GM12878 (cell line): ENCODE results near the gene IFRD2. TPM values are rescaled to one million over a fixed set of nuclear protein-coding genes. Genes with fewer than 3 reads are reported as not detected.
A peak's percentile ranks its signal among the peaks of the same experiment; 100 is the strongest.

ENCODE experiments used
- ATF7 ChIP-seq: fragments of 450-650 bp; IDR thresholded peaks from 2 replicates; pipeline ENCODE4 v1.6.1; 2016; ENCODE audit warnings: low read depth, mild to moderate bottlenecking
- CBX3 ChIP-seq: fragments of 200-600 bp; sonication (generic); IDR thresholded peaks from 2 replicates; pipeline ENCODE4 v1.6.1; 2016; ENCODE audit warnings: low read depth, borderline replicate concordance
- EGR1 ChIP-seq, 2 experiments: IDR thresholded peaks; 1 replicate in 1 of 2; 2 replicates in 1 of 2; pipeline ENCODE4 v1.6.1; 2011 to 2012; ENCODE audit warnings: low read depth in 2 of 2, low read length in 2 of 2, borderline replicate concordance in 1 of 2, mild to moderate bottlenecking in 1 of 2, moderate library complexity in 1 of 2
- HDGF ChIP-seq: fragments of 450-650 bp; IDR thresholded peaks from 2 replicates; pipeline ENCODE4 v1.6.1; 2016; ENCODE audit warnings: antibody characterized with exemption
- HSF1 ChIP-seq: fragments of 150-350 bp; IDR thresholded peaks from 2 replicates; pipeline ENCODE4 v1.6.1; 2014; ENCODE audit warnings: mild to moderate bottlenecking, low read depth, low read length
- IKZF2 ChIP-seq, 2 experiments: fragments of 450-650 bp; IDR thresholded peaks; 2 replicates each; pipeline ENCODE4 v1.6.1; 2017; ENCODE audit warnings: mild to moderate bottlenecking in 2 of 2, moderate library complexity in 2 of 2
- IRF4 ChIP-seq: IDR thresholded peaks from 2 replicates; pipeline ENCODE4 v1.6.1; 2011; ENCODE audit warnings: low read depth, low read length
- KAT2A ChIP-seq: conservative IDR thresholded peaks from 2 replicates; pipeline ENCODE4 v1.6.1; 2011; ENCODE audit warnings: low read depth, low read length; ENCODE audit not compliant: control insufficient read depth
- MTA3 ChIP-seq: IDR thresholded peaks from 2 replicates; pipeline ENCODE4 v1.6.1; 2012; ENCODE audit warnings: low read length, inconsistent platforms, borderline replicate concordance
- MYC ChIP-seq: IDR thresholded peaks from 2 replicates; pipeline ENCODE4 v1.6.1; 2011; ENCODE audit warnings: mild to moderate bottlenecking, low read length, moderate library complexity, inconsistent platforms; ENCODE audit not compliant: insufficient read depth, insufficient replicate concordance, insufficient read length, severe bottlenecking
- SIX5 ChIP-seq: IDR thresholded peaks from 2 replicates; pipeline ENCODE4 v1.6.1; 2011; ENCODE audit warnings: mild to moderate bottlenecking, low read depth, low read length, moderate library complexity; ENCODE audit not compliant: severe bottlenecking
- SMARCA5 ChIP-seq: fragments of 450-650 bp; IDR thresholded peaks from 2 replicates; pipeline ENCODE4 v1.6.1; 2017; ENCODE audit warnings: mild to moderate bottlenecking
- SREBF2 ChIP-seq: IDR thresholded peaks from 2 replicates; pipeline ENCODE4 v1.6.1; 2012; ENCODE audit warnings: mild to moderate bottlenecking, low read length
- STAT3 ChIP-seq: IDR thresholded peaks from 2 replicates; pipeline ENCODE4 v1.6.1; 2011; ENCODE audit warnings: low read depth, low read length, improper control_type of control experiment
- TCF12 ChIP-seq: IDR thresholded peaks from 2 replicates; pipeline ENCODE4 v1.6.1; 2011; ENCODE audit warnings: low read depth, mild to moderate bottlenecking, low read length
- ZZZ3 ChIP-seq: IDR thresholded peaks from 2 replicates; pipeline ENCODE4 v1.6.1; 2011; ENCODE audit warnings: low read depth; ENCODE audit not compliant: control insufficient read depth, insufficient read length
- polyA plus RNA-seq, 11 experiments: library from polyadenylated mRNA; depleted of rRNA in 4 of 11; unstranded in 6 of 11; stranded (reverse) in 5 of 11; fragments of >200 nt; fragmentation: Nextera tagmentation in 4 of 11; fragmentation: Illumina TruSeq in 1 of 11; extraction: Ambion mirVana in 4 of 11; extraction: Trizol in 1 of 11; gene quantifications; 1 replicate in 1 of 11; 2 replicates in 10 of 11; pipeline versions ENCODE4 v1.2.1 to v1.2.3, GENCODE V29; 2011 to 2016; ENCODE audit warnings: inconsistent platforms in 2 of 11, missing spikeins in 2 of 11, low read depth in 1 of 11
- total RNA-seq, 4 experiments: library from RNA; depleted of rRNA in 3 of 4; stranded (reverse); fragments of >200 nt in 3 of 4; fragmentation: Illumina TruSeq in 1 of 4; extraction: Trizol in 1 of 4; gene quantifications; 2 replicates each; pipeline versions ENCODE4 v1.2.1 to v1.2.3, GENCODE V29; 2013 to 2021
- TF ChIP-seq, protein P1 (sequence below): IDR thresholded peaks from 2 replicates; pipeline ENCODE4 v1.6.1; 2011; ENCODE audit warnings: low read depth, low read length, improper control_type of control experiment, borderline replicate concordance
- TF ChIP-seq, protein P2 (sequence below): IDR thresholded peaks from 2 replicates; pipeline ENCODE4 v1.6.1; 2011; ENCODE audit warnings: borderline replicate concordance, low read depth, mild to moderate bottlenecking, moderate library complexity, low read length; ENCODE audit not compliant: insufficient read depth, poor library complexity, severe bottlenecking
- TF ChIP-seq, protein P3 (sequence below): fragments of 450-650 bp; IDR thresholded peaks from 2 replicates; pipeline ENCODE4 v1.6.1; 2017; ENCODE audit warnings: mild to moderate bottlenecking, moderate library complexity
- TF ChIP-seq, protein P4 (sequence below): IDR thresholded peaks from 2 replicates; pipeline ENCODE4 v1.6.1; 2012; ENCODE audit warnings: low read depth, low read length, improper control_type of control experiment

Gene IFRD2
- total and polyA plus RNA-seq, 10 of the 15 experiments (the other 5 are each of a cell fraction or from before 2014, with no cell fraction given) = 19.1 to 153 (median 80.3) TPM

DNA sequence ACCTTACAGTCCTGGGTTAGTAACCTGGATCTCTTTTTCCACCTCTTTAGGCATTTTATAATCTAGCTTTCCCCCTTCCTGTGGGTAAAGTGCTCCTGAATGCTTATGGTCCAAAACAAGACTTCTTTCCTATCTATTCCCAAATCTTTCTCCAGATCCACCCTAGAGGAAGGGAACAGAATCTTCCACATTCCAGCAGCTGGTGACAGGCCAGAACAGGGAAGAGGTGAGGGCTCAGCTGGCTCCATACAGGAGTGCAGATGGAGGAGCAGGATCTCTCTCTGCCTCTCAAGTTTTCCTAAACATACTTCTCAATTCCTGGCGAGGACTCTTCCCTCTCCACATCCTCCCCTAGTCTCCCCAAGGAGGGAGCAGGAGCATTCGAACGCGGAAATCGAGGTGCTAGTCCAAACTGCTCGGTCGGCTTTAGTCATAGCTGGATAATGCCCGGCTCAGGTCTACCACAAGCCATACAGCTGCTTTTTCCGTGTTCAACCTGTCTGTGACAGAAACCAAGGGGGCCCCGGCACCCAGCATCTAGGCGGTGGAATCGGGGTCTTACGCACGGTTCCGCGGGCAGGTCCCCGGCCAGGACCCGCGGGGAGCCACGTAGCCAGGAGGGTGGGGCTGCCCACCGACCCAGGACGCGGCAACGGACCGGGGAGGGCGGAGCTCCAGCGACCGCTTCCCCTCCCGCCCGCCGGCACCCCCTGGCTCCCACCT lies 44.4 kb upstream of the IFRD2 start (continued):
- TF ChIP-seq, protein P1, sequence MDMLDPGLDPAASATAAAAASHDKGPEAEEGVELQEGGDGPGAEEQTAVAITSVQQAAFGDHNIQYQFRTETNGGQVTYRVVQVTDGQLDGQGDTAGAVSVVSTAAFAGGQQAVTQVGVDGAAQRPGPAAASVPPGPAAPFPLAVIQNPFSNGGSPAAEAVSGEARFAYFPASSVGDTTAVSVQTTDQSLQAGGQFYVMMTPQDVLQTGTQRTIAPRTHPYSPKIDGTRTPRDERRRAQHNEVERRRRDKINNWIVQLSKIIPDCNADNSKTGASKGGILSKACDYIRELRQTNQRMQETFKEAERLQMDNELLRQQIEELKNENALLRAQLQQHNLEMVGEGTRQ = no peak
- peak; percentile 45 for TF ChIP-seq MYC
- TF ChIP-seq STAT3 = no peak
- TF ChIP-seq EGR1 (IDR thresholded peaks at IDR 0.05; ENCODE audit: borderline replicate concordance in 1 of 2, low read depth in 2 of 2, low read length in 2 of 2) = no peak
- no peak for TF ChIP-seq IRF4
- TF ChIP-seq MTA3 = no peak
- TF ChIP-seq, protein P2, sequence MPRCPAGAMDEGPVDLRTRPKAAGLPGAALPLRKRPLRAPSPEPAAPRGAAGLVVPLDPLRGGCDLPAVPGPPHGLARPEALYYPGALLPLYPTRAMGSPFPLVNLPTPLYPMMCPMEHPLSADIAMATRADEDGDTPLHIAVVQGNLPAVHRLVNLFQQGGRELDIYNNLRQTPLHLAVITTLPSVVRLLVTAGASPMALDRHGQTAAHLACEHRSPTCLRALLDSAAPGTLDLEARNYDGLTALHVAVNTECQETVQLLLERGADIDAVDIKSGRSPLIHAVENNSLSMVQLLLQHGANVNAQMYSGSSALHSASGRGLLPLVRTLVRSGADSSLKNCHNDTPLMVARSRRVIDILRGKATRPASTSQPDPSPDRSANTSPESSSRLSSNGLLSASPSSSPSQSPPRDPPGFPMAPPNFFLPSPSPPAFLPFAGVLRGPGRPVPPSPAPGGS = no peak
- TF ChIP-seq ZZZ3 = no peak
- TF ChIP-seq, protein P3, sequence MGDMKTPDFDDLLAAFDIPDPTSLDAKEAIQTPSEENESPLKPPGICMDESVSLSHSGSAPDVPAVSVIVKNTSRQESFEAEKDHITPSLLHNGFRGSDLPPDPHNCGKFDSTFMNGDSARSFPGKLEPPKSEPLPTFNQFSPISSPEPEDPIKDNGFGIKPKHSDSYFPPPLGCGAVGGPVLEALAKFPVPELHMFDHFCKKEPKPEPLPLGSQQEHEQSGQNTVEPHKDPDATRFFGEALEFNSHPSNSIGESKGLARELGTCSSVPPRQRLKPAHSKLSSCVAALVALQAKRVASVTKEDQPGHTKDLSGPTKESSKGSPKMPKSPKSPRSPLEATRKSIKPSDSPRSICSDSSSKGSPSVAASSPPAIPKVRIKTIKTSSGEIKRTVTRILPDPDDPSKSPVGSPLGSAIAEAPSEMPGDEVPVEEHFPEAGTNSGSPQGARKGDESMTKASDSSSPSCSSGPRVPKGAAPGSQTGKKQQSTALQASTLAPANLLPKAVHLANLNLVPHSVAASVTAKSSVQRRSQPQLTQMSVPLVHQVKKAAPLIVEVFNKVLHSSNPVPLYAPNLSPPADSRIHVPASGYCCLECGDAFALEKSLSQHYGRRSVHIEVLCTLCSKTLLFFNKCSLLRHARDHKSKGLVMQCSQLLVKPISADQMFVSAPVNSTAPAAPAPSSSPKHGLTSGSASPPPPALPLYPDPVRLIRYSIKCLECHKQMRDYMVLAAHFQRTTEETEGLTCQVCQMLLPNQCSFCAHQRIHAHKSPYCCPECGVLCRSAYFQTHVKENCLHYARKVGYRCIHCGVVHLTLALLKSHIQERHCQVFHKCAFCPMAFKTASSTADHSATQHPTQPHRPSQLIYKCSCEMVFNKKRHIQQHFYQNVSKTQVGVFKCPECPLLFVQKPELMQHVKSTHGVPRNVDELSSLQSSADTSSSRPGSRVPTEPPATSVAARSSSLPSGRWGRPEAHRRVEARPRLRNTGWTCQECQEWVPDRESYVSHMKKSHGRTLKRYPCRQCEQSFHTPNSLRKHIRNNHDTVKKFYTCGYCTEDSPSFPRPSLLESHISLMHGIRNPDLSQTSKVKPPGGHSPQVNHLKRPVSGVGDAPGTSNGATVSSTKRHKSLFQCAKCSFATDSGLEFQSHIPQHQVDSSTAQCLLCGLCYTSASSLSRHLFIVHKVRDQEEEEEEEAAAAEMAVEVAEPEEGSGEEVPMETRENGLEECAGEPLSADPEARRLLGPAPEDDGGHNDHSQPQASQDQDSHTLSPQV = no peak
- TF ChIP-seq TCF12 = 0 out of 2 replicates have a peak, but pooled peaks have one; percentile 9
- TF ChIP-seq ATF7 = no peak
- TF ChIP-seq KAT2A = no peak
- TF ChIP-seq SREBF2 = no peak
- no peak for TF ChIP-seq SIX5
- no peak for TF ChIP-seq HSF1
- TF ChIP-seq, protein P4, sequence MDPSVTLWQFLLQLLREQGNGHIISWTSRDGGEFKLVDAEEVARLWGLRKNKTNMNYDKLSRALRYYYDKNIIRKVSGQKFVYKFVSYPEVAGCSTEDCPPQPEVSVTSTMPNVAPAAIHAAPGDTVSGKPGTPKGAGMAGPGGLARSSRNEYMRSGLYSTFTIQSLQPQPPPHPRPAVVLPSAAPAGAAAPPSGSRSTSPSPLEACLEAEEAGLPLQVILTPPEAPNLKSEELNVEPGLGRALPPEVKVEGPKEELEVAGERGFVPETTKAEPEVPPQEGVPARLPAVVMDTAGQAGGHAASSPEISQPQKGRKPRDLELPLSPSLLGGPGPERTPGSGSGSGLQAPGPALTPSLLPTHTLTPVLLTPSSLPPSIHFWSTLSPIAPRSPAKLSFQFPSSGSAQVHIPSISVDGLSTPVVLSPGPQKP = no peak
- 0 out of 4 replicates have a peak, but pooled peaks of 1 of the 2 experiments have one; percentile 12 for TF ChIP-seq IKZF2 (IDR thresholded peaks at IDR 0.05)
- TF ChIP-seq SMARCA5 = peak; percentile 86; the same call in 1 of the 2 replicates
- TF ChIP-seq CBX3 = no peak
- no peak for TF ChIP-seq HDGF
